ENCODE measurements around the gene KRTAP5-11. TPM values are rescaled to one million over a fixed set of nuclear protein-coding genes. Genes with fewer than 3 reads are reported as not detected.

KRTAP5-11 gene
- total and polyA plus RNA-seq, 2 of the 8 experiments (the other 6 are each of a cell fraction or from before 2014, with no cell fraction given): not detected

Small RNA genes lying within 50 kb of the gene (small RNA-seq; reads per million reads assigned to genes)
- not detected for gene AP000867.1 (ENCODE audit: insufficient read depth)
- not detected for gene KRTAP5-14P (ENCODE audit: insufficient read depth)

Other genes with a start within 250 kb of the KRTAP5-11 start
- 144 and 148 TPM in 2 replicates for gene DHCR7, start 134.5 kb downstream of the KRTAP5-11 start, total RNA-seq (2021; fragmentation: NEBNext Ultra II Directional; extraction: Animal tissue kit (Norgen Biotek cat#: 25700))
- gene DHCR7, start 134.5 kb downstream of the KRTAP5-11 start, polyA plus RNA-seq (2011; rRNA removed): 157 and 196 TPM in 2 replicates
- 36.2 and 38.3 TPM in 2 replicates for gene NADSYN1, start 129.7 kb downstream of the KRTAP5-11 start, total RNA-seq (2021; fragmentation: NEBNext Ultra II Directional; extraction: Animal tissue kit (Norgen Biotek cat#: 25700))
- 38.6 and 46.9 TPM in 2 replicates for gene NADSYN1, start 129.7 kb downstream of the KRTAP5-11 start, polyA plus RNA-seq (2011; rRNA removed)
- gene KRTAP5-7, start 55.6 kb downstream of the KRTAP5-11 start, total RNA-seq (2021; fragmentation: NEBNext Ultra II Directional; extraction: Animal tissue kit (Norgen Biotek cat#: 25700)): not detected in 2 replicates
- gene KRTAP5-7, start 55.6 kb downstream of the KRTAP5-11 start, polyA plus RNA-seq (2011; rRNA removed): not detected in 2 replicates
- gene KRTAP5-8, start 44.9 kb downstream of the KRTAP5-11 start, total RNA-seq (2021; fragmentation: NEBNext Ultra II Directional; extraction: Animal tissue kit (Norgen Biotek cat#: 25700)): not detected in 2 replicates
- 0.06 TPM in 1 of 2 replicates, not detected in the other for gene KRTAP5-8, start 44.9 kb downstream of the KRTAP5-11 start, polyA plus RNA-seq (2011; rRNA removed)
- not detected in 2 replicates for gene KRTAP5-9, start 34.5 kb downstream of the KRTAP5-11 start, total RNA-seq (2021; fragmentation: NEBNext Ultra II Directional; extraction: Animal tissue kit (Norgen Biotek cat#: 25700))
- 0.11 TPM in 1 of 2 replicates, not detected in the other for gene KRTAP5-9, start 34.5 kb downstream of the KRTAP5-11 start, polyA plus RNA-seq (2011; rRNA removed)
- not detected in 2 replicates for gene KRTAP5-10, start 17.3 kb downstream of the KRTAP5-11 start, total RNA-seq (2021; fragmentation: NEBNext Ultra II Directional; extraction: Animal tissue kit (Norgen Biotek cat#: 25700))
- gene KRTAP5-10, start 17.3 kb downstream of the KRTAP5-11 start, polyA plus RNA-seq (2011; rRNA removed): 0.11 and 0.12 TPM in 2 replicates

Measured in H1 (cell line).